H4 (cell line): ENCODE measurements around the gene ZNF81. TPM values are rescaled to one million over a fixed set of nuclear protein-coding genes. Genes with fewer than 3 reads are reported as not detected.
"Not testable (repeated sequence)": the region's sequence is repeated elsewhere in the genome, so short reads cannot be mapped to it uniquely, and the experiment has no call there.

Experiments used
- DNase-seq: peaks from one replicate; pipeline ENCODE4 v3.0.0-alpha.2; 2015; ENCODE audit warnings: low spot score
- total RNA-seq: library from RNA; depleted of rRNA; stranded (reverse); fragments of >200 nt; shearing (Covaris generic); gene quantifications from 2 replicates; pipeline ENCODE4 v1.2.3, GENCODE V29; 2014

The ZNF81 gene
- total RNA-seq, 1 experiment from 2014 or later = 2.3 TPM

DNA sequence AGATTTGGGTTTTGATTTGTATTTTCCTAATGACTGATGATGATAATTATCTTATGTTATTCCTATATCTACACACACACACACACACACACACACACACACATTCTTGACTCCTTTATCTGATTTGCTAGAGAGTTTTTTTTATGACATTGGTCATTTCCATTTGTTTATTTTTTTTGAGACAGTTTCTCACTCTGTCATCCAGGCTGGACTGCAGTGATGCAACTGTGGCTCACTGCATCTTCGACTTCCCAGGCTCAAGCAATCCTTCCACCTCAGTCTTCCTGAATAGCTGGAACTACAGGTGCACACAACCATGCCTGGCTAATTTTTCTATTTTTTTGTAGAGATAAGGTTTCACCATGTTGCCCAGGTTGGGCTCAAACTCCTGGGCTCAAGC is 6.7 kb downstream of the ZNF81 start:
- DNase-seq = no peak

DNA sequence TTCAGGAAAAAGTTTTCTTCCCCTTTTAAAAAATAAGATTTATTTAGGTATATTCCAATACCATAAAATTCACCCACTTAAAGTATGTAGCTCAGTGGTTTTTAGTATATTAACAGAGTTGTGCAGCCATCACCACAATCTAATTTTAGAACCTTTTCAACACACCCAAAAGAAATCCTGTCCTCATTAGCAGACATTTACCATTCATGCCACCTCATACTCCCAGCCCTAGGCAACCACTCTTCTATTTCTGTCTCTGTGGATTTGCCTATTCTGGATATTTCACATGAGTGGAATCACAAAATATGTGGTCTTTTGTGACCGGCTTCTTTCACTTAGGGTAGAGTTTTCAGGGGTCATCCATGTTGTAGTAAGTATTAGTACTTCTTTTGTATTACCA is 7.4 kb downstream of the ZNF81 start:
- DNase-seq = no peak

DNA sequence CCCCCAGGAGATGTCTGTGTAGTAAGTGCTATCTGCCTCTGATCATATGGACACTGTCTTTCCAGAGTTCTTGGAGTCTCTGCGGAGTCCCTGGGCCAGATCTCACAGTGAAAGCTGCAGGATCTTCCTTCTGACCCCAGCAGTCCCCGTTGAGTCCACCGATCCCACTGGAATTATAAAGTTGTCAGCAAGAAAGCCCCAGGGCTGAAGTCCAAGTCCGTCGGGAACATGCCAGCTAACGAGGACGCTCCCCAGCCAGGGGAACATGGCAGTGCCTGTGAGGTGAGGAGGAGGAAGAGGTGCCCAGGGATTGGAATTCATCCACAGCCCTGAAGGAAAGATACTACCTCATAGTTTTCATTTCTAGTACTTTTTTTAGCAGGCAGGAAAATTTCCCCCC is 9.3 kb downstream of the ZNF81 start:
- DNase-seq = no peak

DNA sequence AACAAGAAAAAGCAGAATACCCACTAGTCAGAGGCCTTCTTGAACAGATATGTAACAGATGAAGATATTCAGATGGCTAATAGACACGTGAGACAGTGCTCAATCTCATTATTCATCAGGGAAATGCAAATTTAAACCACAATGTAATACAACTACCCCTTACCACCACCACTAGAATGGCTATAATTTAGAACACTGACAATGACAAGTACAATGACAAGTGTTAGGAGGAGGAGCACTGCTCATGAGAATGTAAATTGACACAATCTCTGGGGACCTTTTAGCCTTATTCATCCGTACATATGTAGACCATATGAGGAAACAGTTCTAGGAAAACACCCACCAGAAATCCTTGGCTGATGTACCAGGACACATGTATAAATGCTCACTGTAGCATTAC is 13.1 kb downstream of the ZNF81 start:
- no peak for DNase-seq

DNA sequence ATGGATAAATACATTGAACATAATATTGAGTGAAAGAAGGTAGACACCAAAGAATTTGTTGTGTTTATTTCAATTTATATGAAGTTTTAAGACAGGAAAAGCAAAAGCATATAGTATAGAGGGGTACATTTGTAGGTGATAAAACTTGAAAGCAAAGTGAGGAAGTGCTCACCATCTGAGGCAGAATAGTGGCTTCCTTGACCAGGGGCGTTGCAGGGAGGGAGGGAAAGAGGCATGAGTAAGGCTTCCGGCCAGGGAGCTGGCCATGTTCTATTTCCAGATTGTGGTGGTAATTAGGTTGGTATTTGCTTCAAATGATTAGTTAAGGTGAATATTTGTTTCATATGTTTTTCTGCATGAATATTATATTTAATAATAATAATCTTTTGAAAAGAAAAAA is 13.7 kb downstream of the ZNF81 start:
- not testable (repeated sequence) for DNase-seq

DNA sequence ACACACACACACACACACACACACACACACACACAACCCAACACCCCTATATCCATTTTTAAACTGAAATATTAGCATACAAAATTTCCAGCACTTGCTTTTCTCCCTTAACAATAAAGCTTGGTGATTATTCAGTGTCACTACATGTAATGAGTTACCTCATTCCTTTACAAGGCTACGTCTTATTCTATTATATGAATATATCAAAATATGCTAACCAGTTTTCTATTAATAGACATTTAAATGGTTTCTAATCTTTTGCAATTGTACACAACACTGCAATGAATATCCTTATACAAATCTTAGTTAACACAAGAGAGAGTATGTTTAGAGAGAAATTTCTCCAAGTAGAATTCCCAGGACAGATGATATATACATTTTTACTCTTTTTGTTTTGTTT is 14.2 kb downstream of the ZNF81 start:
- no peak for DNase-seq

DNA sequence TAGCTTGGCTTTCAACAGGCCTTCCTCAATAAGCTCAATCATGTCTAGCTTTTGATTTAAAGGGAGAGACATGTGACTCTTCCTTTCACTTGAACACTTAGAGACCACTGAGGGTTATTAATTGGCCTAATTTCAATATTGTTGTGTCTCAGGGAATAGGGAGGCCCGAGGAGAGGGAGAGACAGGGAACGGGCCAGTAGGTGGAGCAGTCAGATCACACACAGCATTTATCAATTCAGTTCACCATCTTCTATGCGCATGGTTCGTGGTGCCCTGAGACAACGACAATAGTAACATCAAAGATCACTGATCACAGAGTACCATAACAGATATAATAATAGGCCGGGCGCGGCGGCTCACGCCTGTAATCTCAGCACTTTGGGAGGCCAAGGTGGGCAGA is 17.8 kb downstream of the ZNF81 start:
- no peak for DNase-seq

DNA sequence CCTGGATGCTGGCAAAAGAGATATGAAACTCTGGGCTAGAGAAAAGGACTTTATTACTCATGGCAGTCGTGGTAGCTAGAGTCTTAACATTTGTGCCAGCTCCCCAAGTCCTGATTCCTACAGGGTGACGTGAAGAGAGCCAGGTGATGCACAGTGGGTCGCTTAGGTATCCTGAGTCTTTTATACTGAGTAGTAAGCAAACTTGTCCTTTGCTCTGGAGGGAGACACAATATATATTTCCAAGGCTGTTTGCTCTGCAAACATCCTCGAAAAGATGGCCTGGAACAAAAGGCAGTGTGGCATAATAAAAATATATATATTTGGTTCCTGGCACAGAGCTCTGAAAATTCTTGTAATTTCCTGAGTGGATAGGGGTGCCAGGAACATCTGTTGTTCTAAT is 23.0 kb downstream of the ZNF81 start:
- DNase-seq = no peak

DNA sequence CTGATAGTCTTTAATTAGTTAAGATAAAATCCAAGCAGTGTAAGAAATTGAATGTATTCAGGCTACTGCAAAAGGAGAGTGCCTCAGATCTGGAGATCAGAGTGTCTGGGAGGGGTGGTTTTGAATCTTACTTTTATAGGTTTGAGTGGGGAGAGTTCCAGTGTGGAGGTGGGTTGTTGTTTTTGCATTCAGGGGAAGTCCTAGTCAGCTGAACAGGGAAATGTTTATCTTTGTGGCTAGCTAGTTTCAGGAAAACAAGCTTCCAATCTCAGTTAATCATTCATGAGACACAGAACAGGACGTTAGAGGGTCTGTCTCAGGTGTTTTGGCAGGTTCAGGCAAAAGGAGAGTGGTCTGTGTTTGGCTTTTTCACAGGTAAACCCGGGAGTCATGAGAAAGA is 26.0 kb downstream of the ZNF81 start:
- DNase-seq = no peak

DNA sequence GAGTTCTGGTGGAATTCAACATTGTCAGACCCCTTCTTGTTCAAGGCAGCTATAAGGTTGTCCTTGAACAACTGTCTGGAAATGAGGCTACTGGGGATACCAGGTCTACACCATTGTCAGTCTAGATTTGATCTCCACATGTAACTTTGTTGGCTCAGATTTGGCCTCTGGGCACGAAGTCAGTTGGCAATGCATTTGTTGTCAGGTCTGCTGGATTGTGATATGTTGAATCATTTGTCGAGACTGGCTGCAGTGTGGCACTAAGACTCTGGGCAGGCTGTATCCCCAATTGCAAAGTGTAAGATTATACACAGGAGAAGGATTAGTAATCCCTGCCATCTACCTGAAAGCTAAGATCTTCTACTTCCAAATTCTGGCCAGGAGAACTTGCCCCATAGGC is 26.5 kb downstream of the ZNF81 start:
- no peak for DNase-seq

DNA sequence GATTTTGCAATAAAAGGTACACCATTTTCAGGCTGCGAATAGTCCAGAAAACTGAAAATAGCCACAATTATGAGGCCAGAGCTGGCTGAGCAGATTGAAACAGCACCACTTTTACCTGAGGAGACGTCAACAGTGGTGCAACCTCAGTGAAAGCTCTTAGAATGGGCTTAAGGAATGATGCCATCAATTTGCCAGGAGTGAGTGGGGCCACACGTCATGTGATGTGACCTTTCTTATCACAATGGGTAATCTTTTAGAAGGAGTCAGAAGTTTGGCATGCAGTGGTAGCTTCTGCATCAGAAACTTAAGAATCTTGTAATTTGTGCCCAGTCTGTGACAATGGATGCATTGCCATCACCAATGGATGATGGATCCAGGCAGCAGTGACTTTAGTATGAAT is 27.6 kb downstream of the ZNF81 start:
- DNase-seq = no peak

DNA sequence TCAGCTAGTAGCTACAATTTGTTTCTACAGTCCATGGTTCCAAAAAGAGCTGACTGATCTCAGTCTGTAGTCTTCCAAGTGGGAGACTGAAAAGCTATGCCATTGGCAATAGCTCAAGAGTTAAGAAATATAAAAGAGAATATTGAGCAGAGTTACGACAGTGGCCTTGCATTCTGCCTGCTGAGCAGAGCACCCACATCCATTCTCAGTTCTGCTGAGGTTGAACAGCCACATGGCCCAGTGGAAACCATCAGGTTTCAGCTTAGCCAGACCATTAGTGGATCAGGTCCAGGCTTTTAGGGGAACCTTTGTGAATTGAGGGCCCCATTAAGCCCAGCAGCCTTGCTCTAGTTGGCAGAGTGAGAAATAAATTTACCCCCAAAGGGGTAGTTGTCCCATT is 28.1 kb downstream of the ZNF81 start:
- DNase-seq = no peak

DNA sequence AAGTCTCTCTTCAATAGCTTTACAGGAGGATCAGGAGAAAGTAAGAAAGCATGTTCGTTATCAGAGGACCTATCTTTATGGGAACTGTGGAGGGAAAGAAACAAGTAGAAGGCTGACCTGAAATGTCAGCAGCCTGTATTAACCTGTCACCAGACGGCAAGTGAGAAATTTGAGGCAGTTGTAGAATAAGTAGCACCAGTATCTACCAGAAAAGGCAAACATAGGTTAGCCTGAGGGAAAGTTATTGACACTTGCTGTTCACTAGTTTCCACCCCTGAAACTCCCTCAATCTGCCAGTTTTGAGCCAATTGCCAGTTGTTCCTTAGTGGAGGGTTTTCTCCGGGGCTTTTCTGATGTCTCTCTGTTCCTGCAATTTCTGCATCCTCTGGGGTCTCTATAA is 36.4 kb downstream of the ZNF81 start:
- DNase-seq = no peak

DNA sequence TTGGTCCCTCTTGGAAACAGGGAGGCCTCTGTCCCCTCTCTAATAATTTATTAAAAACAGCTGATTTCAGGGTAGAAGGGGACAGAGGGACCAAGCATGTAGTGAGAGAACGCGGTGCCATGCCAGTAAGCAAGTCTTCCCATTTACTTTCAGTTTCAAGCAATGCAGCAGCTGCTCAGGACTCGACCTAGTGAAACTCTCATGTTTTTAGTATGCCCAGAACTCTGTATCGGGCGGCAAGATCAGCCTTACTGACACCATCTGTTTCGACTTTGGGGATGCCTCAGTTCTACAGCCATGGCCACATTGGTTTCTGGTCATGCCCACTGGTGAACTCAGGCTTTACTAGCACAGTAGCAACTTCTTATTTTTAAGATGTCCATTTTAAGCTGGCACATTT is 40.6 kb downstream of the ZNF81 start:
- DNase-seq = no peak

DNA sequence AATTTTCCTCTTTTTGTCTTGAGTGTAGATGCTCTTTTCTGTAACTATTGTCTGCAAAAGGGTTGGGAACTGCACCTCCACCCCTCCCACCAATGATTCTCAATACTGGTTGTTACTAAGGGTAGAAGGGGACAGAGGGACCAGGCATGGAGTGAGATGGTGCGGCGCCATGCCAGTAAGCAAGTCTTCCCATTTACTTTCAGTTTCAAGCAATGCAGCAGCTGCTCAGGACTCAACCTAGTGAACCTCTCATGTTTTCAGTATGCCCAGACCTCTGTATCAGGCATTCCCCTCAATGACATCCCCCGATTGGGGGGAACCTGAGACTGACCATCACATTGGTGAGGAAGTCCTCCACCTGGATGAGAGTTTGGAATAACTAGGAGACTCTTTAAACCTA is 41.5 kb downstream of the ZNF81 start:
- no peak for DNase-seq

DNA sequence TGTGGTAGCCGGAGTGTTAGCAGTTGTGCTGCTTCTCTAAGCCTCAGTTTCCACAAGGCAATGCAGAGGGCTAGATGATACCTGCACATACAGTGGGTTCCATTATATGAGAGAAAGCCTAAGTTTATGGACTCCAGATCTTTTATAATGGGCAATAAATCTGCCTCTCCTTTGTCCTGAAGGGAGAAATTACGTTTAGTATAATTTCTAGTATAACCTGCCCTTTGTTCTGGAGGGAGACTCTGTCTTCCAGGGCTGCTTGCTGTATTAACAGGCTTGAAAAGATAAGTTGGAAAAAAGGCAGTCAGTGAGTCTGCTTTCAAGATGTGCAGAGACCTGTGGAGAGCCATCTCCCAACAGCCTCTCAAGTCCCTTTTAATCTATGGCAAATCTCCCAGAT is 42.8 kb downstream of the ZNF81 start:
- no peak for DNase-seq

DNA sequence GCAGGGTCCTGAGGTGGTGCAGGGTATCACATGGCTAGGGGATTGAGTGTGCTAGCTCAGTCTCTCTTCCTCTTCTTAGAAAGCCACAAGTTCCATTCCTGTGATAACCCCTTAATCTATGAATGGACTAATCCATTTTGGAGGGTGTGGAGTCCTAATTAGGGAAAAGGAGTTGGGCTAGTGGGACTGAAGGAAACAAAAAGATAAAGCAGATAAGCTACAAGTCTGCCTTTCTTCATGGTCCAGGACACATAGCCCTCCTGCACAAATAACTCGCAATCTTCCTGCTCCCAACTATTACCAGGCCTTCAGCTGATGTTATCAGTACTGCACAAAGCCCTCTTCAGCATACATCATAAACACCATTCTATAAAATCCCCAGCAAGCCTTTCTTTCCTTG is 44.2 kb downstream of the ZNF81 start:
- no peak for DNase-seq

DNA sequence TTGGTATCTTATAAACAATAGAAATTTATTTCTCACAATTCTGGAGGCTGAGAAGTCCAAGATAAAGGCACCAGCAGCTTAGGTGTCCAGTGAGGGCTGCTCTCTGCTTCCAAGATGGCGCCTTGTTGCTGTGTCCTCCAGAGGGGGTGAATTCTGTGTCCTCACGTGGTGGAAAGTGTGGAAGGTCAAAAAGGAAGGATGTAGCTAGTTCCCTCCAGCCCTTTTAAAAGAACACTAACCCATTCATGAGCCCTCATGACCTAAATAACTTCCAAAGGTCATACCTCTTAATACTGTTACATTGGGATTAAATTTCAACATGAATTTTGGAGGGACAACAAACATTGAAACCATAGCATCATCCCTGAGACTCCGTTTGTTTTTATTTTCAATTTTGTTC is 48.8 kb downstream of the ZNF81 start:
- no peak for DNase-seq

DNA sequence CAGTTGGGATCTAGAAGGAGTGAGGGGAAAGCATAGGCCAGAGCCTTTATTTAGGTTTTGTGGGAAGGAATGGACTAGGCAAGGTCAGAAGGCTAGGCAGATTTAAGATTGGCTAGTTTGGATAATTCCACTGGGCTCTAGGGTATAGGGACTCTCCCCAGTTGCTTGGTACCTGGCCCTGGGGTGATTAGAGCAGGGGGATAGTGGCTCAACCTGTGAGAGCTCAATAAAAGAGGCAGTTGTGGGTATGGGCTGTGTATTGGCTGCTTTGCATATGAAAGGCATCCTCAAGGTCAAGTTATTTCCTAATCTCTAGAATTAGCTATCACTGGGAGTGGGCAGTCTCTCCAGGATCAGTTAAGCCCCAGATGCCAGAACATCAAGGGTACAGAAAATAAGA is 61.3 kb downstream of the ZNF81 start:
- DNase-seq = no peak

DNA sequence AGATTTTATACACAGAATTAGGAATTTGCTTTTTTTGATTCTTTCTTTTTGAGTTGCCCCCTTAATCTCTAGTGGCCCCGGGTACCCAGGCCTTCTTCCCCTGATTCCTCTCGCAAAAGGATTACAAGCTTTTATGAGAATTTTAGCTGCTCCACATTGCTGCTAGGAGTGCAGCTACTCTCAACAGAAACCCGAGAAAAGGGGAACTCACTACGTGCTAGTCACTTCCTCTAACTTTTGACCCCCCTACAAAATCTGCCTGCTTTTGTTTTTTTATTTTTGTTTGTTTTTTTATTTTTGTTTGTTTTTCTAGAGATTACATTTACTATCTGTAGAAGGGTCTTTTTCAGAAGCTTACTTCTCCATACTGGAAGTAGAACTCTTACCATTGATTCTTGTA is 64.1 kb downstream of the ZNF81 start:
- no peak for DNase-seq

DNA sequence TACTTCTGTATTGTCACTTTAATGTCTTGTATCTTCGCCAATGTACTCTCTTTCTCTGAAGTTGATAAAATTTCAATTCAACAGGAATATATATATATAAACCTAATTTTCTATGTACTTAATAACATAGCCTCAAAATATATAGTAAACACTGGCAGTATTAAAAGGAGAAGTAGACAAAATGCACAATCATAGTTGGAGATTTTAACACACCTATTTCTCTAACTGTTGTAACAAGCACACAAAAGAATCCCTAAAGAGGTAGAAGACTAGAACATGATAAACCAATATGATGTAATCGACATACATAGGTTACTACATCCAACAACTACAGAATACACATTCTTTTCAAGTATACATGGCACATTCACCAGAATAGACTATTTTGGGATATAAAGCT is 65.5 kb downstream of the ZNF81 start:
- DNase-seq = no peak

DNA sequence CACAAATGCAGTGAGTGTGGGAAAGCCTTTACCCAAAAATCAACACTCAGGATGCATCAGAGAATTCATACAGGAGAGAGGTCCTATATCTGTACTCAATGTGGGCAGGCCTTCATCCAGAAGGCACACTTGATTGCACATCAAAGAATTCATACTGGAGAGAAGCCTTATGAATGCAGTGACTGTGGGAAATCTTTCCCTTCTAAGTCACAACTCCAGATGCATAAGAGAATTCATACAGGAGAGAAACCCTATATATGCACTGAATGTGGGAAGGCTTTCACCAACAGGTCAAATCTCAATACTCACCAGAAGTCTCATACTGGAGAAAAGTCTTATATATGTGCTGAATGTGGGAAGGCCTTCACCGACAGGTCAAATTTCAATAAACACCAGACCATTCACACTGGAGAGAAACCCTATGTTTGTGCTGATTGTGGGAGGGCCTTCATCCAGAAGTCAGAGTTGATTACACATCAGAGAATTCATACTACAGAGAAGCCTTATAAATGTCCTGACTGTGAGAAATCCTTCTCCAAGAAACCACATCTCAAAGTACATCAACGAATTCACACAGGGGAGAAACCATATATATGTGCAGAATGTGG is 79.3 kb downstream of the ZNF81 start:
- DNase-seq = no peak

DNA sequence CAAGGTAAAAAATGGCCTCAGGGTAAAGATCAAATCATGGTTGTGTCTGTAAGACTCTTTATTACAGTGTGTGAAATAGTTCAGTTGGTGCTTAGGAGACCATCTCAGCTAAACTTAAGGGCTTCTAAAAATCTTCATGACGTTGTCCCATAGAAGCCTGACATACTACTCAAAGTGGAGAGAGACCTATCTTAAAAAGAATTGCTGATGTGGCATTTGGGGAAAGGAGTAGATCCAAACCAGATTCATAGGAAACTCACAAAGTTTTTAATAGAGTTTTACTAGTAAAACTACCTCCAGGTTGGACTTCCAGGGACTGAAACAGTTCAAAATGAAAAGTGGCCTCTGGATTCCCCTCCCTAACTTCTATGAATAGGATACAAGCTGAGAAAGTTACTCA is 81.6 kb downstream of the ZNF81 start:
- no peak for DNase-seq

DNA sequence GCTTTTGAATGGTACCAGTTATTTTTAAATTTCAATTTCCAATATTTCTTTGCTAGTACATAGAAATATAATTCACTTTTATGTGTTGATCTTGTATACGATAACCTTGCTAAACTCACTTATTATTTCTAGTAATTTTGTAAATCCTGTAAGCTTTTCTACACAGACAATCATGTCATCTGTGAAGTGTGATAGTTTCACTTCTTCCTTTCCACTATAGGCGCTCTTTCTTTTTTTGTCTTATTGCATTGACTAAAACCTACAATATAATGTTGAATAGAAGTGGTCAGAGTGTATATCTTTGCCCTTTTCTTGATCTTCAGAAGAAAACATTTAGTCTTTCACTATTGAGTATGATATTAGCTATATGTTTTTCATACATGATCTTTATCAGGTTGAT is 90.5 kb downstream of the ZNF81 start:
- no peak for DNase-seq

DNA sequence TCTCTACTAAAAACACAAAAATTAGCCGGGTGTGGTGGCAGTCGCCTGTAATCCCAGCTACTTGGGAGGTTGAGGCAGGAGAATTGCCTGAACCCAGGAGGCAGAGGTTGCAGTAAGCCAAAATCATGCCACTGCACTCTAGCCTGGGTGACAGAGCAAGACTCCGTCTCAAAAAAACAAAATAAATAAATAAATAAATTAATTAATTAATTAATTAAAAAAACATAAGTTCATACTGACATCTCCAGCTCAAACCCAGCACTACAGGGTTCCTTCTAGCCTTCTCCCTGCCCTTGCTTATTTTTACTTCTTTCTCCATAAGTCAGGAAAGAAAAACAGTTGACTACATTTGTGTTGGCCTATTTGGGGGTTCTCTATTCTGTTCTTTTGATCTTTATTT is 95.3 kb downstream of the ZNF81 start:
- DNase-seq = not testable (repeated sequence)
